K562 (cell line): ENCODE results near the gene BNC1. TPM values are rescaled to one million over a fixed set of nuclear protein-coding genes. Genes with fewer than 3 reads are reported as not detected.

Experiments
- ATAC-seq: fragments of 200-7000 bp; cut with Tn5 transposase; 3 replicates; pipeline ENCODE4 v1.9.1; 2020; ENCODE audit warnings: moderate library complexity
- BruUV-seq: library from RNA; stranded (reverse); fragments of 400-500 nt; replicated peaks from 2 replicates; lab custom pipeline; 2021; lab: Mats Ljungman, UMichigan
- CTCF ChIA-PET: fragments of 300-600 bp; formaldehyde crosslinking; extraction: SDS; loops from one replicate; lab custom pipeline; 2021; ENCODE audit warnings: low intra/inter-chr PET ratio; lab: Yijun Ruan, JAX
- POLR2A ChIA-PET: fragments of 300-600, 350-650 bp; sonication (Branson Sonifier 250); formaldehyde crosslinking; extraction: SDS; loops from one replicate; lab custom pipeline; 2021; ENCODE audit warnings: antibody characterized with exemption, inconsistent platforms; lab: Yijun Ruan, JAX
- DNase-seq, 4 experiments: peaks; one replicate each; pipeline versions ENCODE4 v3.0.0 to v3.0.0-alpha.2; 2011 to 2018; ENCODE audit warnings: low spot score in 3 of 4, mixed read lengths in 3 of 4; ENCODE audit errors: extremely low read depth in 1 of 4
- FAIRE-seq: peaks from 2 replicates; lab custom pipeline; 2011; peaks lifted over from hg19 to GRCh38; lab: Jason Lieb, UNC
- H2AFZ ChIP-seq: 2 replicates; pipeline ENCODE4 v1.6.0; 2011; ENCODE audit warnings: low read depth, low read length, control low read depth, inconsistent platforms
- H3K27ac ChIP-seq: fragments of 200-600 bp; 3 replicates; pipeline ENCODE4 v1.8.0; 2011; ENCODE audit warnings: low read depth, mild to moderate bottlenecking, control low read depth, inconsistent platforms, low read length, moderate library complexity, mixed read lengths; ENCODE audit errors: extremely low read depth
- H3K27me3 ChIP-seq, 2 experiments: fragments of 300-600 bp in 1 of 2; 2 replicates in 1 of 2; 3 replicates in 1 of 2; pipeline versions ENCODE4 v1.6.0 to v1.8.0; 2011; ENCODE audit warnings: inconsistent platforms in 2 of 2, low read length in 2 of 2, mild to moderate bottlenecking in 1 of 2, mixed read lengths in 1 of 2, moderate library complexity in 1 of 2; ENCODE audit not compliant: control insufficient read depth in 2 of 2, insufficient read depth in 2 of 2
- H3K36me3 ChIP-seq: fragments of 300-600 bp; 3 replicates; pipeline ENCODE4 v1.8.0; 2011; ENCODE audit warnings: mild to moderate bottlenecking, low read length, inconsistent platforms; ENCODE audit not compliant: control insufficient read depth, insufficient read depth
- H3K4me1 ChIP-seq, 2 experiments: fragments of 200-600 bp in 1 of 2; replicated peaks in 1 of 2; 2 replicates in 1 of 2; 3 replicates in 1 of 2; pipeline versions ENCODE4 v1.5.1 to v1.8.0; 2011; ENCODE audit warnings: inconsistent platforms in 2 of 2, low read length in 2 of 2, mild to moderate bottlenecking in 1 of 2, mixed read lengths in 1 of 2, moderate library complexity in 1 of 2; ENCODE audit not compliant: control insufficient read depth in 2 of 2, insufficient read depth in 2 of 2
- H3K4me2 ChIP-seq: 2 replicates; pipeline ENCODE4 v1.6.1; 2011; ENCODE audit warnings: low read length, control low read depth, inconsistent platforms, mixed read lengths; ENCODE audit not compliant: insufficient read depth
- H3K4me3 ChIP-seq: fragments of 200-600 bp; sonication (generic), shearing (Covaris generic); 2 replicates; pipeline ENCODE4 v1.5.1; 2016; ENCODE audit warnings: control low read depth, inconsistent platforms
- H3K79me2 ChIP-seq: fragments of 200-600 bp; 3 replicates; pipeline ENCODE4 v1.8.0; 2011; ENCODE audit warnings: low read length, inconsistent platforms; ENCODE audit not compliant: control insufficient read depth, insufficient read depth
- H3K9ac ChIP-seq, 2 experiments: 2 replicates each; pipeline versions ENCODE4 v1.6.0 to v1.6.1; 2011; ENCODE audit warnings: low read depth in 2 of 2, low read length in 2 of 2, control low read depth in 1 of 2, inconsistent platforms in 1 of 2, mild to moderate bottlenecking in 1 of 2, mixed read lengths in 1 of 2; ENCODE audit not compliant: insufficient read depth in 1 of 2
- H3K9me1 ChIP-seq: one replicate; pipeline ENCODE4 v1.6.0; 2011; ENCODE audit warnings: inconsistent platforms, mild to moderate bottlenecking, low read length, moderate library complexity; ENCODE audit not compliant: control insufficient read depth, insufficient read depth
- H3K9me3 ChIP-seq: replicated peaks from 2 replicates; pipeline ENCODE4 v1.5.1; 2011; ENCODE audit warnings: low read depth, low read length, inconsistent platforms; ENCODE audit not compliant: control insufficient read depth, insufficient read depth
- H4K20me1 ChIP-seq: replicated peaks from 2 replicates; pipeline ENCODE4 v1.6.1; 2011; ENCODE audit warnings: low read length, inconsistent platforms, mixed read lengths; ENCODE audit not compliant: control insufficient read depth, insufficient read depth
- RAD21 ChIP-seq, 2 experiments: fragments of 250-450 bp in 1 of 2; fragments of 450-650 bp in 1 of 2; sonication (Bioruptor Pico) in 1 of 2; formaldehyde crosslinking in 1 of 2; IDR thresholded peaks in 1 of 2; conservative IDR thresholded peaks in 1 of 2; 2 replicates each; pipeline versions ENCODE4 v1.4.0 to v1.8.0; 2020 to 2022; ENCODE audit warnings: mild to moderate bottlenecking in 2 of 2, moderate library complexity in 1 of 2
- SMAD2 ChIP-seq: fragments of 150-350 bp; IDR thresholded peaks from 2 replicates; pipeline ENCODE4 v1.6.1; 2014; ENCODE audit warnings: low read depth, mild to moderate bottlenecking, low read length
- ZNF583 ChIP-seq: fragments of 250-450 bp; sonication (Bioruptor Pico); IDR thresholded peaks from 2 replicates; pipeline ENCODE4 v1.4.0; 2020
- WGBS: fragments of 100-300 bp; shearing (Covaris generic); methylation state at CpG from one replicate; pipeline ENCODE4 v1.1.6; 2016; ENCODE audit warnings: low coverage, mixed read lengths; ENCODE audit not compliant: insufficient coverage; ENCODE audit errors: missing lambda C conversion rate; 5-methylcytosine and 5-hydroxymethylcytosine counted together
- in situ Hi-C: fragments of 300-500 bp; cut with MboI; formaldehyde crosslinking; loops from 4 replicates; pipeline ENCODE4 v1.15.0; 2018; ENCODE audit warnings: inconsistent platforms, mixed read lengths
- intact Hi-C: fragments of 100-400 bp; cut with micrococcal nuclease; formaldehyde crosslinking; loops from 2 replicates; pipeline ENCODE4 v1.14.2; 2022
- polyA plus RNA-seq, 8 experiments: library from polyadenylated mRNA; depleted of rRNA in 4 of 8; stranded (reverse) in 5 of 8; unstranded in 3 of 8; fragments of >200 nt; fragmentation: Nextera tagmentation in 2 of 8; fragmentation: Illumina TruSeq in 1 of 8; extraction: Ambion mirVana in 2 of 8; extraction: Trizol in 1 of 8; gene quantifications; 2 replicates each; pipeline versions ENCODE4 v1.2.1 to v1.2.3, GENCODE V29; 2011 to 2014; ENCODE audit warnings: inconsistent platforms in 1 of 8, missing spikeins in 1 of 8
- total RNA-seq, 7 experiments: library from RNA; depleted of rRNA in 6 of 7; stranded (reverse); fragments of >200 nt in 6 of 7; fragmentation: Illumina TruSeq in 2 of 7; extraction: Trizol in 2 of 7; gene quantifications; 2 replicates each; pipeline versions ENCODE4 v1.2.1 to v1.2.3, GENCODE V29; 2011 to 2021; ENCODE audit warnings: low replicate concordance in 1 of 7
- TF ChIP-seq, protein P1 (sequence below), 2 experiments: fragments of 450-650 bp; IDR thresholded peaks; 2 replicates each; pipeline ENCODE4 v1.6.1; 2018; ENCODE audit warnings: mild to moderate bottlenecking in 2 of 2, low read depth in 1 of 2; ENCODE audit not compliant: partially characterized antibody in 2 of 2
- TF ChIP-seq, protein P2 (sequence below): fragments of 450-650 bp; IDR thresholded peaks from 2 replicates; pipeline ENCODE4 v1.6.1; 2016; ENCODE audit warnings: low read depth

The BNC1 gene
- total and polyA plus RNA-seq, 9 of the 15 experiments (the other 6 are each of a cell fraction or from before 2014, with no cell fraction given), result not detected

DNA sequence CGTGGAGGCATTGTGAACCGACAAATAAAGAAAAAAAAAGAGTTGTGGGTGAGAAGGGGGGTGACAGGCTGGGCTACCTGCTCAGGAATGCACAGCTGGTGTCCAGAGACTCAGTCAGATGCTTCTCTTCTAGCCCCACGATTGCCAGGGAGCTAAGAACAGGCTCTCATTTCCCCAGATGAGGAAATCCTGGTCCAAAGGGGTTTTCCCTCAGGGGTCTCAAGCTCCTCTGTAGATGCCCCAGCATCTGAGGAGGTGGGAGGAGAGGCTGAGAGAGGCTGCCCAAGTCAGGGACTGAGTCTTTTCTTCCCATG lies 35.5 kb downstream of the BNC1 start (continued):
- TF ChIP-seq, protein P1, sequence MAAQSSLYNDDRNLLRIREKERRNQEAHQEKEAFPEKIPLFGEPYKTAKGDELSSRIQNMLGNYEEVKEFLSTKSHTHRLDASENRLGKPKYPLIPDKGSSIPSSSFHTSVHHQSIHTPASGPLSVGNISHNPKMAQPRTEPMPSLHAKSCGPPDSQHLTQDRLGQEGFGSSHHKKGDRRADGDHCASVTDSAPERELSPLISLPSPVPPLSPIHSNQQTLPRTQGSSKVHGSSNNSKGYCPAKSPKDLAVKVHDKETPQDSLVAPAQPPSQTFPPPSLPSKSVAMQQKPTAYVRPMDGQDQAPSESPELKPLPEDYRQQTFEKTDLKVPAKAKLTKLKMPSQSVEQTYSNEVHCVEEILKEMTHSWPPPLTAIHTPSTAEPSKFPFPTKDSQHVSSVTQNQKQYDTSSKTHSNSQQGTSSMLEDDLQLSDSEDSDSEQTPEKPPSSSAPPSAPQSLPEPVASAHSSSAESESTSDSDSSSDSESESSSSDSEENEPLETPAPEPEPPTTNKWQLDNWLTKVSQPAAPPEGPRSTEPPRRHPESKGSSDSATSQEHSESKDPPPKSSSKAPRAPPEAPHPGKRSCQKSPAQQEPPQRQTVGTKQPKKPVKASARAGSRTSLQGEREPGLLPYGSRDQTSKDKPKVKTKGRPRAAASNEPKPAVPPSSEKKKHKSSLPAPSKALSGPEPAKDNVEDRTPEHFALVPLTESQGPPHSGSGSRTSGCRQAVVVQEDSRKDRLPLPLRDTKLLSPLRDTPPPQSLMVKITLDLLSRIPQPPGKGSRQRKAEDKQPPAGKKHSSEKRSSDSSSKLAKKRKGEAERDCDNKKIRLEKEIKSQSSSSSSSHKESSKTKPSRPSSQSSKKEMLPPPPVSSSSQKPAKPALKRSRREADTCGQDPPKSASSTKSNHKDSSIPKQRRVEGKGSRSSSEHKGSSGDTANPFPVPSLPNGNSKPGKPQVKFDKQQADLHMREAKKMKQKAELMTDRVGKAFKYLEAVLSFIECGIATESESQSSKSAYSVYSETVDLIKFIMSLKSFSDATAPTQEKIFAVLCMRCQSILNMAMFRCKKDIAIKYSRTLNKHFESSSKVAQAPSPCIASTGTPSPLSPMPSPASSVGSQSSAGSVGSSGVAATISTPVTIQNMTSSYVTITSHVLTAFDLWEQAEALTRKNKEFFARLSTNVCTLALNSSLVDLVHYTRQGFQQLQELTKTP (IDR thresholded peaks at IDR 0.05; ENCODE audit: low read depth in 1 of 2, partially characterized antibody in 2 of 2), result no peak
- TF ChIP-seq ZNF583 (CRISPR knock-in tag), result no peak

DNA sequence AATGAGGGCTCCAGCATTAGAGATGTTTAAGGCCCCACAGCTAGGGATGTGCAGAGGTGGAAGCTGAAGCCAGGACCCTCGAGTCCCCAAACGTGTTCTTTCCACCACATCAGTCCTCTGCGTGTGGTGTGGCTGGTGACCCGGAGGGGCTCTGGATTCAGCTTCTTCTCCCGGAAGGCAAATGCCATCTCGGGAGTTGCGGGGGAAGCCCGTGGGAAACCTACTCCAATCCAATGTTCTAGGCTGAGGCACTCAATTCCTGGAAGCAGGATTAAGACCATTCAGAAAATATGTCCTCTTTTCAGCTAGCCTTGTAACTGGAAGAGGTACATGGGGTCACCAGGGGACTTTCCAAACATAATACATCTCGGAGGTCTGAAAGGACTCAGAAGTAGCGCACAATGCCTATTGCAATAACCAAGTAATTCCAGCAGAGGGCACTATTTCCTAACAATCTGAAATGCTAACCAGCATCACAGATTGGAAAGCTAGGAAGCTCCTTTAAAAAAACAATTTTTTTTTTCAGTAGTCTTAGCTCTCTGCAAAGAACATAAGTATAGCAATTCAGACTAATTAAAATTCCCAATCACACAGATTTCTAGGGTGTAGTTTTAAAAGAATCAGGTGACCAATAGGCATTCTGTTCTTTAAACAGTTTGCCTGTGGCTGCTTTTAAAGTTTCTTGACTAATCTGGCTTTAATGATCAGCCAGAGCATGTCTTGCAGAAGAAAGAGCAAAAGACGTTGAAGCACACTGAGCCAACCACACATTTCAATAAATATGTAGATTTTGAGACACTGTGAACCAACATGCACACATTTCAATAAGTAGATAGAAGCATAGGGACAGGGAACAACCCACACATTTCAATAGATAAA lies 36.1 kb downstream of the BNC1 start:
- peak; percentile 85 for ATAC-seq
- Histone ChIP-seq H3K79me2 (no peaks in the 10 kb centered on the region), H3K27ac (no peak overlapping the region), H3K4me3 (no peak overlapping the region), H2AFZ (peak overlapping the region; percentile 37; the same call in 1 of the 2 replicates), H4K20me1 (no peaks in the 10 kb centered on the region), H3K4me2 (no peak overlapping the region), H3K4me1 (no peaks in the 10 kb centered on the region), H3K27me3 (peaks cover 3 to 17% of the 10 kb centered on the region in 2 experiments; a peak in 3 of 5 replicates), H3K9me3 (no peaks in the 10 kb centered on the region), H3K9me1 (no peaks in the 10 kb centered on the region), H3K9ac (no peak overlapping the region), H3K36me3 (no peaks in the 10 kb centered on the region)
- FAIRE-seq, result peak; percentile 86
- in situ Hi-C loops (loop anchor here (5.0 kb wide), 1 partner anchor 174 kb away; no protein-coding TSS in a partner anchor), intact Hi-C loops (loop anchor here (1.0 kb wide), 3 partner anchors 132 to 311 kb away; no protein-coding TSS in a partner anchor)
- ChIA-PET CTCF (interaction anchor here (0.6 to 2.1 kb wide), 7 partner anchors 37 to 1149 kb away, joined by 3 to 12 read pairs (median 3); partner anchors contain the start of gene BTBD1), POLR2A (interaction anchor here (0.5 to 1.2 kb wide), 5 partner anchors 9 to 225 kb away, joined by 3 to 5 read pairs (median 3); no protein-coding TSS in a partner anchor)
- peak; percentile 26 to 69 (median 44) for DNase-seq
- WGBS, result 12% methylated on average over 11 of the region's 11 CpGs
- no TSS peak for BruUV-seq
- TF ChIP-seq, protein P2, sequence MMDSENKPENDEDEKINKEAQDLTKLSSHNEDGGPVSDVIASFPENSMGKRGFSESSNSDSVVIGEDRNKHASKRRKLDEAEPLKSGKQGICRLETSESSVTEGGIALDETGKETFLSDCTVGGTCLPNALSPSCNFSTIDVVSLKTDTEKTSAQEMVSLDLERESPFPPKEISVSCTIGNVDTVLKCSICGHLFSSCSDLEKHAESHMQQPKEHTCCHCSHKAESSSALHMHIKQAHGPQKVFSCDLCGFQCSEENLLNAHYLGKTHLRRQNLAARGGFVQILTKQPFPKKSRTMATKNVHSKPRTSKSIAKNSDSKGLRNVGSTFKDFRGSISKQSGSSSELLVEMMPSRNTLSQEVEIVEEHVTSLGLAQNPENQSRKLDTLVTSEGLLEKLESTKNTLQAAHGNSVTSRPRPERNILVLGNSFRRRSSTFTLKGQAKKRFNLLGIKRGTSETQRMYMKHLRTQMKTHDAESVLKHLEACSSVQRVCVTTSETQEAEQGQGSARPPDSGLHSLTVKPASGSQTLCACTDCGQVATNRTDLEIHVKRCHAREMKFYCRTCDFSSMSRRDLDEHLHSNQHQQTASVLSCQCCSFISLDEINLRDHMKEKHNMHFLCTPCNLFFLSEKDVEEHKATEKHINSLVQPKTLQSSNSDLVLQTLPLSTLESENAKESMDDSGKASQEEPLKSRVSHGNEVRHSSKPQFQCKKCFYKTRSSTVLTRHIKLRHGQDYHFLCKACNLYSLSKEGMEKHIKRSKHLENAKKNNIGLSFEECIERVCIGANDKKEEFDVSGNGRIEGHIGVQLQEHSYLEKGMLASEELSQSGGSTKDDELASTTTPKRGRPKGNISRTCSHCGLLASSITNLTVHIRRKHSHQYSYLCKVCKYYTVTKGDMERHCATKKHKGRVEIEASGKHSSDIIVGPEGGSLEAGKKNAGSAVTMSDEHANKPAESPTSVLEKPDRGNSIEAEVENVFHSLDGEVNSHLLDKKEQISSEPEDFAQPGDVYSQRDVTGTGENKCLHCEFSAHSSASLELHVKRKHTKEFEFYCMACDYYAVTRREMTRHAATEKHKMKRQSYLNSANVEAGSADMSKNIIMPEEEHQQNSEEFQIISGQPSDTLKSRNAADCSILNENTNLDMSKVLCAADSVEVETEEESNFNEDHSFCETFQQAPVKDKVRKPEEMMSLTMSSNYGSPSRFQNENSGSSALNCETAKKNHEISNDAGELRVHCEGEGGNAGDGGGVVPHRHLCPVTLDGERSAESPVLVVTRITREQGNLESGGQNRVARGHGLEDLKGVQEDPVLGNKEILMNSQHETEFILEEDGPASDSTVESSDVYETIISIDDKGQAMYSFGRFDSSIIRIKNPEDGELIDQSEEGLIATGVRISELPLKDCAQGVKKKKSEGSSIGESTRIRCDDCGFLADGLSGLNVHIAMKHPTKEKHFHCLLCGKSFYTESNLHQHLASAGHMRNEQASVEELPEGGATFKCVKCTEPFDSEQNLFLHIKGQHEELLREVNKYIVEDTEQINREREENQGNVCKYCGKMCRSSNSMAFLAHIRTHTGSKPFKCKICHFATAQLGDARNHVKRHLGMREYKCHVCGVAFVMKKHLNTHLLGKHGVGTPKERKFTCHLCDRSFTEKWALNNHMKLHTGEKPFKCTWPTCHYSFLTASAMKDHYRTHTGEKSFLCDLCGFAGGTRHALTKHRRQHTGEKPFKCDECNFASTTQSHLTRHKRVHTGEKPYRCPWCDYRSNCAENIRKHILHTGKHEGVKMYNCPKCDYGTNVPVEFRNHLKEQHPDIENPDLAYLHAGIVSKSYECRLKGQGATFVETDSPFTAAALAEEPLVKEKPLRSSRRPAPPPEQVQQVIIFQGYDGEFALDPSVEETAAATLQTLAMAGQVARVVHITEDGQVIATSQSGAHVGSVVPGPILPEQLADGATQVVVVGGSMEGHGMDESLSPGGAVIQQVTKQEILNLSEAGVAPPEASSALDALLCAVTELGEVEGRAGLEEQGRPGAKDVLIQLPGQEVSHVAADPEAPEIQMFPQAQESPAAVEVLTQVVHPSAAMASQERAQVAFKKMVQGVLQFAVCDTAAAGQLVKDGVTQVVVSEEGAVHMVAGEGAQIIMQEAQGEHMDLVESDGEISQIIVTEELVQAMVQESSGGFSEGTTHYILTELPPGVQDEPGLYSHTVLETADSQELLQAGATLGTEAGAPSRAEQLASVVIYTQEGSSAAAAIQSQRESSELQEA, result no peak
- TF ChIP-seq RAD21 (CRISPR knock-in tag; conservative IDR thresholded peaks at IDR 0.05 in 1 of 2, IDR thresholded peaks at IDR 0.05 in 1 of 2) (peak; percentile 84 to 94), SMAD2 (no peak)
